IgD-negative memory B cell (primary cell): Measurements from ENCODE around the gene NELFB. TPM values are rescaled to one million over a fixed set of nuclear protein-coding genes. Genes with fewer than 3 reads are reported as not detected.

Source experiments
- H3K27ac Mint-ChIP-seq, 3 donors: one replicate each; pipeline ENCODE4 v1.8.0; 2020 to 2022; ENCODE audit warnings: mild to moderate bottlenecking in 3 of 3, mixed read lengths in 3 of 3, moderate library complexity in 1 of 3
- H3K27me3 Mint-ChIP-seq: one replicate; pipeline ENCODE4 v1.8.0; 2021; ENCODE audit warnings: mixed read lengths
- H3K36me3 Mint-ChIP-seq: one replicate; pipeline ENCODE4 v1.8.0; 2020; ENCODE audit warnings: mild to moderate bottlenecking, mixed read lengths
- H3K4me1 Mint-ChIP-seq, 3 donors: one replicate each; pipeline ENCODE4 v1.8.0; 2020 to 2022; ENCODE audit warnings: mixed read lengths in 3 of 3, mild to moderate bottlenecking in 1 of 3
- H3K4me3 Mint-ChIP-seq, 4 donors: one replicate each; pipeline ENCODE4 v1.8.0; 2020 to 2022; ENCODE audit warnings: mild to moderate bottlenecking in 4 of 4, mixed read lengths in 4 of 4, moderate library complexity in 3 of 4
- H3K9me3 Mint-ChIP-seq, 3 donors: one replicate each; pipeline ENCODE4 v1.8.0; 2020 to 2021; ENCODE audit warnings: mixed read lengths in 3 of 3, mild to moderate bottlenecking in 1 of 3
- polyA plus RNA-seq: library from polyadenylated mRNA; unstranded; fragments of 300-500 nt; fragmentation: Illumina TruSeq; gene quantifications from one replicate; pipeline ENCODE4 v1.2.3, GENCODE V29; 2021

Gene NELFB
- 34.2 TPM for polyA plus RNA-seq

- Mint-ChIP-seq H3K4me1 (peaks cover 0 to 16% (median 5%) of the 10 kb centered on the region in 3 donors), H3K36me3 (peaks cover 1% of the 10 kb centered on the region), H3K27ac (peak within 1 kb of the TSS; percentile 13 to 92 (median 89)), H3K9me3 (no peaks in the 10 kb centered on the region), H3K4me3 (peak within 1 kb of the TSS; percentile 89 to 97 (median 93)), H3K27me3 (no peaks in the 10 kb centered on the region)
Observed at GRCh38 chr9:137254624-137255447, at the start of gene NELFB. NELFB (plus strand) TSS chr9:137255327.

GRCh38 chr9:137206602-137207001, 48.5 kb upstream of the NELFB start:
- H3K27ac Mint-ChIP-seq = peak overlapping the region in 2 of 3 donors; percentile 93 to 96
- H3K36me3 Mint-ChIP-seq = peaks cover 1% of the 10 kb centered on the region
- no peaks in the 10 kb centered on the region for H3K9me3 Mint-ChIP-seq
- peaks cover 15 to 24% (median 24%) of the 10 kb centered on the region in 3 donors for H3K4me1 Mint-ChIP-seq
- no peaks in the 10 kb centered on the region for H3K27me3 Mint-ChIP-seq
- H3K4me3 Mint-ChIP-seq = peak overlapping the region; percentile 90 to 95 (median 93)

GRCh38 chr9:137211532-137211931, 43.6 kb upstream of the NELFB start:
- no peak overlapping the region for H3K4me3 Mint-ChIP-seq
- H3K9me3 Mint-ChIP-seq = no peaks in the 10 kb centered on the region
- peak overlapping the region in 1 of 3 donors; percentile 62 for H3K27ac Mint-ChIP-seq
- H3K36me3 Mint-ChIP-seq = peaks cover 1% of the 10 kb centered on the region
- H3K27me3 Mint-ChIP-seq = no peaks in the 10 kb centered on the region
- peaks cover 1 to 9% (median 8%) of the 10 kb centered on the region in 3 donors for H3K4me1 Mint-ChIP-seq

GRCh38 chr9:137212520-137212919, 42.6 kb upstream of the NELFB start:
- H3K27ac Mint-ChIP-seq = no peak overlapping the region
- no peak overlapping the region for H3K4me3 Mint-ChIP-seq
- no peaks in the 10 kb centered on the region for H3K9me3 Mint-ChIP-seq
- peaks cover 0 to 1% (median under 1%) of the 10 kb centered on the region in 3 donors for H3K4me1 Mint-ChIP-seq
- H3K36me3 Mint-ChIP-seq = peaks cover 1% of the 10 kb centered on the region
- H3K27me3 Mint-ChIP-seq = no peaks in the 10 kb centered on the region

- Mint-ChIP-seq H3K9me3 (no peaks in the 10 kb centered on the region), H3K4me3 (no peak overlapping the region), H3K4me1 (no peaks in the 10 kb centered on the region), H3K27me3 (no peaks in the 10 kb centered on the region), H3K36me3 (peaks cover 1% of the 10 kb centered on the region), H3K27ac (no peak overlapping the region)
Observed at GRCh38 chr9:137213160-137214060, 41.7 kb upstream of the NELFB start.

GRCh38 chr9:137214620-137215019, 40.5 kb upstream of the NELFB start:
- no peak overlapping the region for H3K27ac Mint-ChIP-seq
- H3K9me3 Mint-ChIP-seq = no peaks in the 10 kb centered on the region
- H3K36me3 Mint-ChIP-seq = peaks cover 1% of the 10 kb centered on the region
- H3K4me3 Mint-ChIP-seq = no peak overlapping the region
- no peaks in the 10 kb centered on the region for H3K27me3 Mint-ChIP-seq
- H3K4me1 Mint-ChIP-seq = no peaks in the 10 kb centered on the region

GRCh38 chr9:137215196-137215986, 39.7 kb upstream of the NELFB start:
- Mint-ChIP-seq H3K4me1 (no peaks in the 10 kb centered on the region), H3K27ac (no peak overlapping the region), H3K36me3 (peaks cover 1% of the 10 kb centered on the region), H3K9me3 (no peaks in the 10 kb centered on the region), H3K4me3 (no peak overlapping the region), H3K27me3 (peaks cover 1% of the 10 kb centered on the region)

- H3K4me3 Mint-ChIP-seq = no peak overlapping the region
- H3K27ac Mint-ChIP-seq = no peak overlapping the region
- no peaks in the 10 kb centered on the region for H3K4me1 Mint-ChIP-seq
- H3K9me3 Mint-ChIP-seq = no peaks in the 10 kb centered on the region
- peaks cover under 1% of the 10 kb centered on the region for H3K36me3 Mint-ChIP-seq
- H3K27me3 Mint-ChIP-seq = peaks cover 1% of the 10 kb centered on the region
Observed at GRCh38 chr9:137216188-137216965, 38.8 kb upstream of the NELFB start.

GRCh38 chr9:137217276-137218211, 37.6 kb upstream of the NELFB start:
- Mint-ChIP-seq H3K4me3 (peak overlapping the region in 1 of 4 donors; percentile 63), H3K27ac (no peak overlapping the region), H3K9me3 (no peaks in the 10 kb centered on the region), H3K27me3 (peaks cover 1% of the 10 kb centered on the region), H3K36me3 (no peaks in the 10 kb centered on the region), H3K4me1 (no peaks in the 10 kb centered on the region)

GRCh38 chr9:137218212-137218753, 36.8 kb upstream of the NELFB start:
- Mint-ChIP-seq H3K27ac (no peak overlapping the region), H3K36me3 (no peaks in the 10 kb centered on the region), H3K27me3 (peaks cover 1% of the 10 kb centered on the region), H3K4me3 (no peak overlapping the region), H3K4me1 (no peaks in the 10 kb centered on the region), H3K9me3 (no peaks in the 10 kb centered on the region)

- no peaks in the 10 kb centered on the region for H3K36me3 Mint-ChIP-seq
- H3K27me3 Mint-ChIP-seq = peaks cover 1% of the 10 kb centered on the region
- H3K4me1 Mint-ChIP-seq = no peaks in the 10 kb centered on the region
- no peak overlapping the region for H3K27ac Mint-ChIP-seq
- H3K9me3 Mint-ChIP-seq = no peaks in the 10 kb centered on the region
- no peak overlapping the region for H3K4me3 Mint-ChIP-seq
Observed at GRCh38 chr9:137218754-137219271, 36.3 kb upstream of the NELFB start.

- H3K4me3 Mint-ChIP-seq = no peak overlapping the region
- no peak overlapping the region for H3K27ac Mint-ChIP-seq
Observed at GRCh38 chr9:137219757-137220316, 35.3 kb upstream of the NELFB start.

More at GRCh38 chr9:137219757-137220316, 35.3 kb upstream of the NELFB start:
- peaks cover 1% of the 10 kb centered on the region for H3K27me3 Mint-ChIP-seq
- no peaks in the 10 kb centered on the region for H3K9me3 Mint-ChIP-seq
- H3K36me3 Mint-ChIP-seq = no peaks in the 10 kb centered on the region
- H3K4me1 Mint-ChIP-seq = peaks cover 0 to 2% (median 2%) of the 10 kb centered on the region in 3 donors
